ENCODE results near the gene CTAGE15.
"Not testable (repeated sequence)": the region's sequence is repeated elsewhere in the genome, so short reads cannot be mapped to it uniquely, and the experiment has no call there.

GRCh38 chr7:143563306-143563705, 8.3 kb upstream of the CTAGE15 start:
- TF ChIP-seq, protein P1, sequence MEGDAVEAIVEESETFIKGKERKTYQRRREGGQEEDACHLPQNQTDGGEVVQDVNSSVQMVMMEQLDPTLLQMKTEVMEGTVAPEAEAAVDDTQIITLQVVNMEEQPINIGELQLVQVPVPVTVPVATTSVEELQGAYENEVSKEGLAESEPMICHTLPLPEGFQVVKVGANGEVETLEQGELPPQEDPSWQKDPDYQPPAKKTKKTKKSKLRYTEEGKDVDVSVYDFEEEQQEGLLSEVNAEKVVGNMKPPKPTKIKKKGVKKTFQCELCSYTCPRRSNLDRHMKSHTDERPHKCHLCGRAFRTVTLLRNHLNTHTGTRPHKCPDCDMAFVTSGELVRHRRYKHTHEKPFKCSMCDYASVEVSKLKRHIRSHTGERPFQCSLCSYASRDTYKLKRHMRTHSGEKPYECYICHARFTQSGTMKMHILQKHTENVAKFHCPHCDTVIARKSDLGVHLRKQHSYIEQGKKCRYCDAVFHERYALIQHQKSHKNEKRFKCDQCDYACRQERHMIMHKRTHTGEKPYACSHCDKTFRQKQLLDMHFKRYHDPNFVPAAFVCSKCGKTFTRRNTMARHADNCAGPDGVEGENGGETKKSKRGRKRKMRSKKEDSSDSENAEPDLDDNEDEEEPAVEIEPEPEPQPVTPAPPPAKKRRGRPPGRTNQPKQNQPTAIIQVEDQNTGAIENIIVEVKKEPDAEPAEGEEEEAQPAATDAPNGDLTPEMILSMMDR (tag by site-specific recombination; IDR thresholded peaks at IDR 0.05): not testable (repeated sequence)
- TF ChIP-seq ZNF791 (tag by site-specific recombination; IDR thresholded peaks at IDR 0.05); HOXA7 (CRISPR knock-in tag; IDR thresholded peaks at IDR 0.05; ENCODE audit: borderline replicate concordance); ZNF341 (tag by site-specific recombination; IDR thresholded peaks at IDR 0.05; ENCODE audit: low read depth); BCL6B (tag by site-specific recombination; IDR thresholded peaks at IDR 0.05); ZNF274 (IDR thresholded peaks at IDR 0.05; ENCODE audit: low read length); ZNF274 (tag by site-specific recombination; IDR thresholded peaks at IDR 0.05; ENCODE audit: borderline replicate concordance); MZF1 (tag by site-specific recombination; IDR thresholded peaks at IDR 0.05; ENCODE audit: borderline replicate concordance); ZNF404 (tag by site-specific recombination; IDR thresholded peaks at IDR 0.05): not testable (repeated sequence)
- TF ChIP-seq, protein P2, sequence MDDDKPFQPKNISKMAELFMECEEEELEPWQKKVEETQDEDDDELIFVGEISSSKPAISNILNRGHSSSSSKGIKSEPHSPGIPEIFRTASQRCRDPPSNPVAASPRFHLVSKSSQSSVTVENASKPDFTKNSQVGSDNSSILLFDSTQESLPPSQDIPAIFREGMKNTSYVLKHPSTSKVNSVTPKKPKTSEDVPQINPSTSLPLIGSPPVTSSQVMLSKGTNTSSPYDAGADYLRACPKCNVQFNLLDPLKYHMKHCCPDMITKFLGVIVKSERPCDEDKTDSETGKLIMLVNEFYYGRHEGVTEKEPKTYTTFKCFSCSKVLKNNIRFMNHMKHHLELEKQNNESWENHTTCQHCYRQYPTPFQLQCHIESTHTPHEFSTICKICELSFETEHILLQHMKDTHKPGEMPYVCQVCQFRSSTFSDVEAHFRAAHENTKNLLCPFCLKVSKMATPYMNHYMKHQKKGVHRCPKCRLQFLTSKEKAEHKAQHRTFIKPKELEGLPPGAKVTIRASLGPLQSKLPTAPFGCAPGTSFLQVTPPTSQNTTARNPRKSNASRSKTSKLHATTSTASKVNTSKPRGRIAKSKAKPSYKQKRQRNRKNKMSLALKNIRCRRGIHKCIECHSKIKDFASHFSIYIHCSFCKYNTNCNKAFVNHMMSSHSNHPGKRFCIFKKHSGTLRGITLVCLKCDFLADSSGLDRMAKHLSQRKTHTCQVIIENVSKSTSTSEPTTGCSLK (tag by site-specific recombination; IDR thresholded peaks at IDR 0.05): not testable (repeated sequence)
- TF ChIP-seq, protein P3, sequence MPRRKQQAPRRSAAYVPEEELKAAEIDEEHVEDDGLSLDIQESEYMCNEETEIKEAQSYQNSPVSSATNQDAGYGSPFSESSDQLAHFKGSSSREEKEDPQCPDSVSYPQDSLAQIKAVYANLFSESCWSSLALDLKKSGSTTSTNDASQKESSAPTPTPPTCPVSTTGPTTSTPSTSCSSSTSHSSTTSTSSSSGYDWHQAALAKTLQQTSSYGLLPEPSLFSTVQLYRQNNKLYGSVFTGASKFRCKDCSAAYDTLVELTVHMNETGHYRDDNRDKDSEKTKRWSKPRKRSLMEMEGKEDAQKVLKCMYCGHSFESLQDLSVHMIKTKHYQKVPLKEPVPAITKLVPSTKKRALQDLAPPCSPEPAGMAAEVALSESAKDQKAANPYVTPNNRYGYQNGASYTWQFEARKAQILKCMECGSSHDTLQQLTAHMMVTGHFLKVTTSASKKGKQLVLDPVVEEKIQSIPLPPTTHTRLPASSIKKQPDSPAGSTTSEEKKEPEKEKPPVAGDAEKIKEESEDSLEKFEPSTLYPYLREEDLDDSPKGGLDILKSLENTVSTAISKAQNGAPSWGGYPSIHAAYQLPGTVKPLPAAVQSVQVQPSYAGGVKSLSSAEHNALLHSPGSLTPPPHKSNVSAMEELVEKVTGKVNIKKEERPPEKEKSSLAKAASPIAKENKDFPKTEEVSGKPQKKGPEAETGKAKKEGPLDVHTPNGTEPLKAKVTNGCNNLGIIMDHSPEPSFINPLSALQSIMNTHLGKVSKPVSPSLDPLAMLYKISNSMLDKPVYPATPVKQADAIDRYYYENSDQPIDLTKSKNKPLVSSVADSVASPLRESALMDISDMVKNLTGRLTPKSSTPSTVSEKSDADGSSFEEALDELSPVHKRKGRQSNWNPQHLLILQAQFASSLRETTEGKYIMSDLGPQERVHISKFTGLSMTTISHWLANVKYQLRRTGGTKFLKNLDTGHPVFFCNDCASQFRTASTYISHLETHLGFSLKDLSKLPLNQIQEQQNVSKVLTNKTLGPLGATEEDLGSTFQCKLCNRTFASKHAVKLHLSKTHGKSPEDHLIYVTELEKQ (tag by site-specific recombination; IDR thresholded peaks at IDR 0.05; ENCODE audit: borderline replicate concordance): not testable (repeated sequence)
